NCI-H146 treated with DMSO at 0.1 percent for 48 hours (cell line): Measurements from ENCODE around the gene GLIS2.
A peak's percentile ranks its signal among the peaks of the same experiment; 100 is the strongest.

Experiments
- DNase-seq: peaks from one replicate; lab custom pipeline; 2025; ENCODE audit not compliant: unreplicated experiment; lab: John Stamatoyannopoulos, UW

Gene GLIS2

GRCh38 chr16:4319454-4320421 is 3.9 kb downstream of the GLIS2 start:
- no peak for DNase-seq

- DNase-seq = no peak
Measured at GRCh38 chr16:4320571-4321137, 4.8 kb downstream of the GLIS2 start.

GRCh38 chr16:4321286-4322120 is 5.6 kb downstream of the GLIS2 start:
- no peak for DNase-seq

- DNase-seq = no peak
Measured at GRCh38 chr16:4322121-4323052, 6.5 kb downstream of the GLIS2 start.

- DNase-seq = no peak
Measured at GRCh38 chr16:4323071-4323844, 7.4 kb downstream of the GLIS2 start.

GRCh38 chr16:4323845-4324488 is 8.1 kb downstream of the GLIS2 start:
- no peak for DNase-seq

- no peak for DNase-seq
Measured at GRCh38 chr16:4324492-4325252, 8.8 kb downstream of the GLIS2 start.

GRCh38 chr16:4325253-4325758 is 9.4 kb downstream of the GLIS2 start:
- no peak for DNase-seq

GRCh38 chr16:4327386-4328045 is 11.6 kb downstream of the GLIS2 start:
- DNase-seq = no peak

- DNase-seq = no peak
Measured at GRCh38 chr16:4328046-4328781, 12.3 kb downstream of the GLIS2 start.

- DNase-seq = no peak
Measured at GRCh38 chr16:4328782-4329775, 13.2 kb downstream of the GLIS2 start.

- peak; percentile 13 for DNase-seq
Measured at GRCh38 chr16:4330277-4330874, 14.5 kb downstream of the GLIS2 start.

- no peak for DNase-seq
Measured at GRCh38 chr16:4332083-4332482, 16.2 kb downstream of the GLIS2 start.

- DNase-seq = no peak
Measured at GRCh38 chr16:4332623-4333307, 16.9 kb downstream of the GLIS2 start.

- no peak for DNase-seq
Measured at GRCh38 chr16:4333308-4333638, 17.4 kb downstream of the GLIS2 start.
